H1 (cell line): ENCODE measurements around the gene ZNF526. TPM values are rescaled to one million over a fixed set of nuclear protein-coding genes. Genes with fewer than 3 reads are reported as not detected.
A peak's percentile ranks its signal among the peaks of the same experiment; 100 is the strongest.

Experiments
- CTCF ChIA-PET: fragments of 300-600 bp; sonication (Branson Sonifier 250); formaldehyde crosslinking; loops from one replicate; lab custom pipeline; 2021; ENCODE audit not compliant: partially characterized antibody; lab: Charles Lee
- POLR2A ChIA-PET: fragments of 300-600 bp; sonication (Branson Sonifier 250); formaldehyde crosslinking; loops from one replicate; lab custom pipeline; 2021; ENCODE audit warnings: inconsistent platforms; ENCODE audit not compliant: partially characterized antibody; lab: Charles Lee
- DNase-seq, 2 experiments: peaks; one replicate each; pipeline versions ENCODE4 v3.0.0 to v3.0.0-alpha.2; 2010 to 2022; ENCODE audit warnings: low spot score in 2 of 2, low read depth in 1 of 2, mixed read lengths in 1 of 2
- FAIRE-seq: peaks from 2 replicates; lab custom pipeline; 2011; peaks lifted over from hg19 to GRCh38; lab: Jason Lieb, UNC
- H2AFZ ChIP-seq: 2 replicates; pipeline ENCODE4 v1.8.1; 2012; ENCODE audit warnings: low read length, inconsistent platforms
- H2AK5ac ChIP-seq: 2 replicates; pipeline ENCODE4 v1.6.1; 2013; ENCODE audit warnings: low read depth, low read length
- H2BK120ac ChIP-seq: replicated peaks from 2 replicates; pipeline ENCODE3; 2013; ENCODE audit warnings: low read depth, low read length, inconsistent platforms
- H2BK12ac ChIP-seq: 2 replicates; pipeline ENCODE4 v1.6.1; 2013; ENCODE audit warnings: low read depth, low read length
- H2BK15ac ChIP-seq: 2 replicates; pipeline ENCODE4 v1.6.1; 2013; ENCODE audit warnings: low read length
- H2BK20ac ChIP-seq: 2 replicates; pipeline ENCODE4 v1.6.1; 2013; ENCODE audit warnings: low read length
- H2BK5ac ChIP-seq: 2 replicates; pipeline ENCODE4 v1.6.1; 2013; ENCODE audit warnings: low read depth, low read length
- H3K14ac ChIP-seq: 2 replicates; pipeline ENCODE4 v1.6.1; 2013; ENCODE audit warnings: inconsistent platforms; ENCODE audit not compliant: insufficient read length
- H3K18ac ChIP-seq: 2 replicates; pipeline ENCODE4 v1.6.1; 2013; ENCODE audit warnings: low read length; ENCODE audit errors: extremely low read depth
- H3K23ac ChIP-seq: 2 replicates; pipeline ENCODE4 v1.6.1; 2013; ENCODE audit warnings: inconsistent platforms; ENCODE audit not compliant: insufficient read length
- H3K23me2 ChIP-seq: 2 replicates; pipeline ENCODE4 v1.6.1; 2013; ENCODE audit warnings: low read depth, low read length
- H3K27ac ChIP-seq: 2 replicates; pipeline ENCODE4 v1.6.1; 2011; ENCODE audit warnings: low read depth, low read length, inconsistent platforms
- H3K27me3 ChIP-seq, 4 experiments: replicated peaks in 1 of 4; 1 replicate in 1 of 4; 2 replicates in 3 of 4; pipeline versions ENCODE4 v1.6.1 to v1.8.1; 2011 to 2013; ENCODE audit warnings: low read length in 3 of 4, mild to moderate bottlenecking in 3 of 4, inconsistent platforms in 2 of 4, mixed read lengths in 2 of 4, moderate library complexity in 1 of 4; ENCODE audit not compliant: control insufficient read depth in 3 of 4, insufficient read depth in 3 of 4; ENCODE audit errors: extremely low read depth in 1 of 4
- H3K36me3 ChIP-seq, 4 experiments: 2 replicates each; pipeline versions ENCODE4 v1.6.1 to v1.8.1; 2011 to 2013; ENCODE audit warnings: mild to moderate bottlenecking in 4 of 4, low read length in 3 of 4, moderate library complexity in 2 of 4, control low read depth in 1 of 4, inconsistent platforms in 1 of 4; ENCODE audit not compliant: insufficient read depth in 4 of 4, control insufficient read depth in 2 of 4
- H3K4ac ChIP-seq: replicated peaks from 2 replicates; pipeline ENCODE3; 2013; ENCODE audit warnings: low read length, low read depth, mixed read lengths, inconsistent platforms; ENCODE audit not compliant: insufficient read length
- H3K4me1 ChIP-seq, 4 experiments: replicated peaks in 1 of 4; 1 replicate in 1 of 4; 2 replicates in 3 of 4; pipeline versions ENCODE4 v1.6.1 to v1.8.1; 2011 to 2013; ENCODE audit warnings: low read length in 3 of 4, inconsistent platforms in 2 of 4, mixed read lengths in 1 of 4; ENCODE audit not compliant: insufficient read depth in 4 of 4, control insufficient read depth in 3 of 4
- H3K4me2 ChIP-seq, 2 experiments: 2 replicates each; pipeline versions ENCODE4 v1.6.1 to v1.8.1; 2011 to 2013; ENCODE audit warnings: low read depth in 2 of 2, low read length in 2 of 2, control low read depth in 1 of 2, inconsistent platforms in 1 of 2, mild to moderate bottlenecking in 1 of 2; ENCODE audit not compliant: insufficient read depth in 1 of 2
- H3K4me3 ChIP-seq, 4 experiments: fragments of 200-600, 300-600 bp in 1 of 4; sonication (generic), shearing (Covaris generic), sonication (Bioruptor Twin) in 1 of 4; 2 replicates each; pipeline versions ENCODE4 v1.5.1 to v1.8.1; 2011 to 2016; ENCODE audit warnings: low read length in 4 of 4, low read depth in 3 of 4, control low read depth in 2 of 4, inconsistent platforms in 2 of 4, mild to moderate bottlenecking in 2 of 4, mixed read lengths in 1 of 4, moderate library complexity in 1 of 4; ENCODE audit not compliant: insufficient read depth in 2 of 4; ENCODE audit errors: extremely low read depth in 1 of 4
- H3K56ac ChIP-seq: replicated peaks from 2 replicates; pipeline ENCODE3; 2013; ENCODE audit warnings: low read depth, mild to moderate bottlenecking, mixed read lengths, low read length, inconsistent platforms; ENCODE audit not compliant: insufficient read length
- H3K79me1 ChIP-seq: 2 replicates; pipeline ENCODE4 v1.6.1; 2013; ENCODE audit warnings: low read depth, low read length, control low read depth
- H3K79me2 ChIP-seq, 2 experiments: 2 replicates each; pipeline versions ENCODE4 v1.6.1 to v1.8.1; 2012 to 2013; ENCODE audit warnings: low read length in 2 of 2, mild to moderate bottlenecking in 2 of 2, inconsistent platforms in 1 of 2; ENCODE audit not compliant: insufficient read depth in 2 of 2, control insufficient read depth in 1 of 2
- H3K9ac ChIP-seq, 4 experiments: replicated peaks in 1 of 4; 1 replicate in 1 of 4; 2 replicates in 3 of 4; pipeline versions ENCODE4 v1.6.1 to v1.8.1; 2011 to 2013; ENCODE audit warnings: low read depth in 3 of 4, low read length in 3 of 4, control low read depth in 2 of 4, mild to moderate bottlenecking in 2 of 4, moderate library complexity in 2 of 4, inconsistent platforms in 1 of 4; ENCODE audit errors: extremely low read depth in 1 of 4
- H3K9me3 ChIP-seq, 2 experiments: 2 replicates each; pipeline versions ENCODE4 v1.6.1 to v1.8.1; 2012 to 2013; ENCODE audit warnings: mild to moderate bottlenecking in 2 of 2, moderate library complexity in 2 of 2, control low read depth in 1 of 2, inconsistent platforms in 1 of 2, low read depth in 1 of 2, low read length in 1 of 2, mixed read lengths in 1 of 2; ENCODE audit not compliant: insufficient read depth in 2 of 2
- H4K20me1 ChIP-seq, 2 experiments: replicated peaks in 1 of 2; 2 replicates each; pipeline versions ENCODE3 to v1.8.1; 2011 to 2013; ENCODE audit warnings: inconsistent platforms in 2 of 2, low read length in 2 of 2, mild to moderate bottlenecking in 1 of 2; ENCODE audit not compliant: insufficient read depth in 2 of 2, control insufficient read depth in 1 of 2
- H4K5ac ChIP-seq: 2 replicates; pipeline ENCODE4 v1.6.1; 2013; ENCODE audit warnings: low read length, low read depth, mixed read lengths, inconsistent platforms; ENCODE audit not compliant: insufficient read length
- H4K8ac ChIP-seq: 2 replicates; pipeline ENCODE4 v1.8.0; 2013; ENCODE audit warnings: mild to moderate bottlenecking, moderate library complexity, low read length, inconsistent platforms; ENCODE audit not compliant: insufficient read depth; ENCODE audit errors: extremely low read depth
- H4K91ac ChIP-seq: replicated peaks from 2 replicates; pipeline ENCODE3; 2013; ENCODE audit warnings: low read length, mixed read lengths, inconsistent platforms; ENCODE audit not compliant: insufficient read length
- CEBPB ChIP-seq: IDR thresholded peaks from 2 replicates; pipeline ENCODE4 v1.6.1; 2012; ENCODE audit warnings: low read depth, low read length
- CREB1 ChIP-seq: IDR thresholded peaks from 2 replicates; pipeline ENCODE4 v1.6.1; 2012; ENCODE audit warnings: inconsistent platforms
- EZH2 ChIP-seq: fragments of 200-600 bp; sonication (generic); IDR thresholded peaks from 2 replicates; pipeline ENCODE4 v1.7.1; 2012; ENCODE audit warnings: low read depth, mild to moderate bottlenecking, moderate library complexity, low read length, inconsistent platforms; ENCODE audit not compliant: severe bottlenecking
- HDAC2 ChIP-seq, 2 experiments: fragments of 300-600 bp in 1 of 2; sonication (generic) in 1 of 2; IDR thresholded peaks; 2 replicates each; pipeline ENCODE4 v1.6.1; 2011 to 2012; ENCODE audit warnings: low read depth in 2 of 2, low read length in 2 of 2, mild to moderate bottlenecking in 2 of 2, moderate library complexity in 2 of 2, borderline replicate concordance in 1 of 2, inconsistent platforms in 1 of 2
- MAFK ChIP-seq: IDR thresholded peaks from 2 replicates; pipeline ENCODE4 v1.6.1; 2012; ENCODE audit warnings: low read depth, mild to moderate bottlenecking, improper control_type of control experiment, low read length
- POLR2AphosphoS5 ChIP-seq: IDR thresholded peaks from 2 replicates; pipeline ENCODE4 v1.6.1; 2011; ENCODE audit warnings: low read depth, low read length
- SP1 ChIP-seq: IDR thresholded peaks from 2 replicates; pipeline ENCODE4 v1.6.1; 2011; ENCODE audit warnings: low read depth, low read length
- SRF ChIP-seq: IDR thresholded peaks from 2 replicates; pipeline ENCODE4 v1.6.1; 2011; ENCODE audit warnings: mild to moderate bottlenecking, low read depth, low read length, moderate library complexity
- TAF1 ChIP-seq: IDR thresholded peaks from 2 replicates; pipeline ENCODE4 v1.6.1; 2011; ENCODE audit warnings: mild to moderate bottlenecking, low read depth, low read length
- WGBS, 2 experiments: shearing (Covaris generic) in 1 of 2; methylation state at CpG; one replicate each; pipeline versions ENCODE4 v1.1.6 to v1.1.7; 2013 to 2015; ENCODE audit warnings: low lambda C conversion rate in 2 of 2, mixed read lengths in 2 of 2, inconsistent platforms in 1 of 2, low coverage in 1 of 2, missing lambda C conversion rate in 1 of 2; ENCODE audit not compliant: insufficient replicate concordance in 2 of 2, insufficient coverage in 1 of 2, insufficient read length in 1 of 2; ENCODE audit errors: extremely low coverage in 1 of 2, missing lambda C conversion rate in 1 of 2; 5-methylcytosine and 5-hydroxymethylcytosine counted together
- polyA plus RNA-seq, 7 experiments: library from polyadenylated mRNA; depleted of rRNA in 3 of 7; stranded (reverse) in 5 of 7; unstranded in 2 of 7; fragments of >200 nt in 5 of 7; fragments of 200-250 nt in 2 of 7; gene quantifications; 1 replicate in 5 of 7; 2 replicates in 1 of 7; 4 replicates in 1 of 7; pipeline versions ENCODE4 v1.2.1 to v1.2.3, GENCODE V29; 2011 to 2013; ENCODE audit warnings: missing spikeins in 2 of 7, mixed read lengths in 2 of 7
- total RNA-seq: library from RNA; stranded (reverse); fragmentation: NEBNext Ultra II Directional; extraction: Animal tissue kit (Norgen Biotek cat#: 25700); gene quantifications from 2 replicates; pipeline ENCODE4 v1.2.1, GENCODE V29; 2021
- TF ChIP-seq, protein P1 (sequence below): IDR thresholded peaks from 2 replicates; pipeline ENCODE4 v1.6.1; 2012; ENCODE audit warnings: inconsistent platforms

Gene ZNF526
- total and polyA plus RNA-seq, 2 of the 8 experiments (the other 6 are each of a cell fraction or from before 2014, with no cell fraction given) = 8.4 to 14.1 TPM

DNA sequence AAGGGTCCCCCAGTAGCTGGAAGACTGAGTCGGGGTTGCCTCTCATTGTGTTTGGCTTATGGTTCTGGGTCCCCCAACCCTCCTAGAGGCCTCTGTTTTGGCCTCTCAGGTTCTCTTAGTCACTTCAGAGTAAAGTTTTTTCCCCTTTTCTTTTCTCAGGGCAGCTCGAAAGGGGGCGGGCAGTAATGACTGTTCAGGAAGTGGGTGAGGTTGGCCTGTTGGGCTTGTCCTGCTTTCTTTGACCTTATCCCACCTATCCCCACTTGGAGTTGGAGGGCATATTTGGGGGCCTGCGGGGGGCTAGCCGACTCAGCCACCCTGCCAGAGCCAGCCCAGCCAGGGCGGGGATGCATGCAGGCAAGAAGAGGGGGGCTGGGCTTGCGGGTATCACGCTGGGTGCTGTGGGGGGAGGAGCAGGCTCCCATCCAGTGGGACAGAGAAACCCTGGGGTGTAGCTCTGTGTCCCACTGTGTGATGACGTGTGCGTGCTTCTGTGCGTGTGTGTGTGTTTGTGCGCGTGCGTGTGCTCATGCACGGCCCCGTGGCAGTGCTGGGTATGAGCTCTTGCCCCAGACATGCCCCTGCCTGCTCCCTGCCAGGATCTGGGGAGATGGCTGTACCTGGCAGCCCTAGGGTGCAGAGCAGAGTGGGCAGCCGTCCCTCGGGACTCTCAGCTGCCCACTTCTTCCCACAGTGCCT is 50.4 kb downstream of the ZNF526 start:
- Histone ChIP-seq H4K5ac (no peak overlapping the region), H2BK5ac (peak overlapping the region; percentile 88), H4K91ac (peak overlapping the region; percentile 93), H3K36me3 (peaks cover 0 to 15% (median 5%) of the 10 kb centered on the region in 4 experiments; a peak in 2 of 8 replicates), H3K23ac (no peak overlapping the region), H3K4me2 (peak overlapping the region; percentile 79 to 87), H3K4ac (no peak overlapping the region), H3K27ac (no peak overlapping the region), H2BK12ac (peak overlapping the region; percentile 50; the same call in 1 of the 2 replicates), H3K14ac (no peak overlapping the region), H3K23me2 (peaks cover 10% of the 10 kb centered on the region; the same call in 1 of the 2 replicates), H3K79me1 (peaks cover 5% of the 10 kb centered on the region), H4K8ac (0 out of 2 replicates have a peak overlapping the region, but pooled peaks have one; percentile 39), H3K56ac (no peak overlapping the region), H2BK15ac (0 out of 2 replicates have a peak overlapping the region, but pooled peaks have one; percentile 46), H4K20me1 (peaks cover 0 to 8% of the 10 kb centered on the region in 2 experiments), H2BK120ac (no peak overlapping the region), H2AK5ac (no peak overlapping the region), H3K4me1 (peaks cover 2 to 21% (median 10%) of the 10 kb centered on the region in 4 experiments), H3K9ac (no peak overlapping the region; a peak in 2 of 7 replicates), H3K9me3 (no peaks in the 10 kb centered on the region), H3K79me2 (peaks cover 0 to 9% of the 10 kb centered on the region in 2 experiments; a peak in 1 of 4 replicates), H3K4me3 (peak overlapping the region in 1 of 4 experiments; percentile 75; a peak in 2 of 8 replicates), H2BK20ac (no peak overlapping the region), H3K27me3 (no peaks in the 10 kb centered on the region), H2AFZ (no peak overlapping the region), H3K18ac (no peak overlapping the region)
- WGBS, 2 experiments = 80% methylated on average over 18 of the region's 18 CpGs; no CpG with 5 or more reads in 1 of the 2 experiments
- no peak for FAIRE-seq
- CTCF ChIA-PET = interaction anchor here (0.8 to 3.1 kb wide), 9 partner anchors 9 to 27 kb away, joined by 3 to 17 read pairs (median 4); no protein-coding TSS in a partner anchor
- POLR2A ChIA-PET = interaction anchor here (0.6 to 4.1 kb wide), 7 partner anchors 10 to 31 kb away, joined by 3 to 27 read pairs (median 4); no protein-coding TSS in a partner anchor
- no peak for DNase-seq
- TF ChIP-seq EZH2 = no peak
- no peak for TF ChIP-seq MAFK
- no peak for TF ChIP-seq SP1
- TF ChIP-seq SRF = no peak
- TF ChIP-seq POLR2AphosphoS5 = no peak
- no peak for TF ChIP-seq CEBPB
- no peak for TF ChIP-seq HDAC2 (IDR thresholded peaks at IDR 0.05; ENCODE audit: borderline replicate concordance in 1 of 2, low read depth in 2 of 2, low read length in 2 of 2)
- no peak for TF ChIP-seq CREB1
- TF ChIP-seq TAF1 = no peak
- TF ChIP-seq, protein P1, sequence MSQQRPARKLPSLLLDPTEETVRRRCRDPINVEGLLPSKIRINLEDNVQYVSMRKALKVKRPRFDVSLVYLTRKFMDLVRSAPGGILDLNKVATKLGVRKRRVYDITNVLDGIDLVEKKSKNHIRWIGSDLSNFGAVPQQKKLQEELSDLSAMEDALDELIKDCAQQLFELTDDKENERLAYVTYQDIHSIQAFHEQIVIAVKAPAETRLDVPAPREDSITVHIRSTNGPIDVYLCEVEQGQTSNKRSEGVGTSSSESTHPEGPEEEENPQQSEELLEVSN = no peak
